Measurements from ENCODE around the gene DLL4.

Gene DLL4

DNA sequence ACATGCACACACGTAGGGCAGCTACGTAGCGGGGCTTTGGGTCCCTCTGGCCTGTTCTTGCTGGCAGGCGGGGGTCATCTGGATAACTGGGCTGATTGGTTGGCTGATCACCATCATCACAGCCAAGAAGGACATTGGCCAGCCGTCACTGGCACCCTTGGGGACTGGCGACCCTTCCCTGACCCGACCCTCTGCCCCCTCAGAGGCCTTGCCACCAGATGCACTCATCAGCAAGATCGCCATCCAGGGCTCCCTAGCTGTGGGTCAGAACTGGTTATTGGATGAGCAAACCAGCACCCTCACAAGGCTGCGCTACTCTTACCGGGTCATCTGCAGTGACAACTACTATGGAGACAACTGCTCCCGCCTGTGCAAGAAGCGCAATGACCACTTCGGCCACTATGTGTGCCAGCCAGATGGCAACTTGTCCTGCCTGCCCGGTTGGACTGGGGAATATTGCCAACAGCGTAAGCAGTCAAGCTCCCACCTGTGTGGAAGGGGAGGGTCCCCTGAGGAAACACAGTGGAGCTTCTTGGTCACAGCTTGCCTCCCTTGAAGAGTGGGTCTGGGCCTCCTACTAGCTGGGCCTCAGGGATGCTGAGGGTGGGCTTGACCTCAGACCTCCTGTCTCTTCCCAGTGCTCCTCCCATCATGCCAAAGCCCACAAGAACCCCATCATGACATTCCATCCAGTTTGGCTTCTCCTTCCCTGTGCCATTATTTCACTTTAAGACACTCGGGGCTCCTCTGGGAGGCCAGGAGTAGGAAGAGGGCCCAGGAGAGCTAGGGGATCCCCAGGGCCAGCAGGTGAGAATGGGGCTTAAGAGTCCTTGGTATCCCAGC is 2.4 kb downstream of the DLL4 start:
- TF ChIP-seq REST (IDR thresholded peaks at IDR 0.05; ENCODE audit: insufficient read depth in 1 of 2, low read depth in 2 of 2, low read length in 2 of 2) (no peak), SIN3A (IDR thresholded peaks at IDR 0.05; ENCODE audit: borderline replicate concordance, insufficient read depth, low read length) (no peak), TAF1 (IDR thresholded peaks at IDR 0.05; ENCODE audit: borderline replicate concordance, insufficient read depth, low read length) (no peak), POLR2AphosphoS5 (IDR thresholded peaks at IDR 0.05; ENCODE audit: low read depth, low read length) (no peak), FOXP2 (optimal IDR thresholded peaks at IDR 0.05; ENCODE audit: borderline replicate concordance, extremely low read depth, extremely low read length, insufficient read depth) (no peak)

- no peak for TF ChIP-seq SIN3A (IDR thresholded peaks at IDR 0.05; ENCODE audit: borderline replicate concordance, insufficient read depth, low read length)
- TF ChIP-seq FOXP2 (optimal IDR thresholded peaks at IDR 0.05; ENCODE audit: borderline replicate concordance, extremely low read depth, extremely low read length, insufficient read depth): no peak
- TF ChIP-seq POLR2AphosphoS5 (IDR thresholded peaks at IDR 0.05; ENCODE audit: low read depth, low read length): no peak
- no peak for TF ChIP-seq REST (IDR thresholded peaks at IDR 0.05; ENCODE audit: insufficient read depth in 1 of 2, low read depth in 2 of 2, low read length in 2 of 2)
- TF ChIP-seq TAF1 (IDR thresholded peaks at IDR 0.05; ENCODE audit: borderline replicate concordance, insufficient read depth, low read length): no peak
Measured at GRCh38 chr15:40932156-40932555, 3.0 kb downstream of the DLL4 start.

DNA sequence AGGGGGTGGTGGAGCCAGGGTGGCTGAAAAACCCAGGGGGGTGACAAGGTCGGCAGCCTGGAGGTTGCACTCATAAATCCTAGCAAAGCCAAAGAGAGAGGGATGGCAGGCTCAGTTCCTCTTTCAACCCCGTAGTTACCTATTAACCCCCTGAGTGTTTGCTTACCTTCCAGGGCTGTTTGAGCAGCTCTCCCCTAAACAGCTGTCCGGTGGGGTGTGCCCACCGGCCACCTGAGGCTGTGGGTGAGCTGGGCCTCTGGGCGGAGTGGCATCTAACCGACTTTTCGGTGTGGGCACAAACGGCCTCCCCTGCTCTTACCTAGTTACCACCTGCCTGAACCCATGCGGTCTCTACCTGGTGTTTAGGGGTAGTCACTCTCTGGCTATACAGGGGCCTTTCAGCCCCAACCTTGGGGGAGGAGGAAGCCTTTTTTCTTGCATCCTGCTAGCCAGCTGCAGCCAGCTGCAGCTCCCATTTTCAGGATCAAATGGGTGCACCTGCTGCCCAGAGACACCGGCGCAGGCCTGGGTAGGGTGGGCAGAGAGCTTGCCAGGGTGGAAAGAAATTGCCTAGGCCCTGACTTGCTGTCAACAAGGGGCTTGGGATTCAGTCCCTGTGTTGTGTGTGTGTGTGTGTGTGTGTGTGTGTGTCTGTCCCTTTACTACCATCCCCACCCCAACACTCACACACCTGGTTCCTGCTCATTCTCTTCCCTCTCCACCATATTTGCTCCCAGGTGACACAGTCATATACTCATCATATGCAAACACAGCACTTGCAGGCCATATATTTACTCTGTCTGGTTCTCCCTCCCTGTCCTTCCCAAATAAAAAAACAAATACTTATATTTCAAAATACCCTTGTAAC is 3.7 kb downstream of the DLL4 start:
- TF ChIP-seq FOXP2 (optimal IDR thresholded peaks at IDR 0.05; ENCODE audit: borderline replicate concordance, extremely low read depth, extremely low read length, insufficient read depth): no peak
- no peak for TF ChIP-seq REST (IDR thresholded peaks at IDR 0.05; ENCODE audit: insufficient read depth in 1 of 2, low read depth in 2 of 2, low read length in 2 of 2)
- no peak for TF ChIP-seq TAF1 (IDR thresholded peaks at IDR 0.05; ENCODE audit: borderline replicate concordance, insufficient read depth, low read length)
- no peak for TF ChIP-seq SIN3A (IDR thresholded peaks at IDR 0.05; ENCODE audit: borderline replicate concordance, insufficient read depth, low read length)
- TF ChIP-seq POLR2AphosphoS5 (IDR thresholded peaks at IDR 0.05; ENCODE audit: low read depth, low read length): no peak

DNA sequence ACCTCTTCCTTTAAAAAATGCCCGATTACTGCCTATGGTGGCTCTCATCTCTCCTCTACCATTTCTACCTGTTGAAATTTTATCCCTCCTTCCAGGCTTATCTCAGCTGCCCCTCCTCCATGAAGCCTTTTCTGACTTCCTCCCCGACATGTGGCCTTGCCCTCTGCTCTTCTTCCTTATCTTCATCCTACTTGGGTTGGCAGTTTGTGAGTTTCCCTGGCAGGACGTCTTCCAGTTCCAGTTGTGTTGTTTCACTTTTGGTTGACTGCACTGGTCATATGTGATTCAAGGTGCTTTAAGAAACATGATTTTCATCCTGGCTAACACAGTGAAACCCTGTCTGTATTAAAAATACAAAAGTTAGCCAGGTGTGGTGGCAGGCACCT is 4.4 kb downstream of the DLL4 start:
- TF ChIP-seq TAF1 (IDR thresholded peaks at IDR 0.05; ENCODE audit: borderline replicate concordance, insufficient read depth, low read length) (no peak), REST (IDR thresholded peaks at IDR 0.05; ENCODE audit: insufficient read depth in 1 of 2, low read depth in 2 of 2, low read length in 2 of 2) (no peak), POLR2AphosphoS5 (IDR thresholded peaks at IDR 0.05; ENCODE audit: low read depth, low read length) (no peak), FOXP2 (optimal IDR thresholded peaks at IDR 0.05; ENCODE audit: borderline replicate concordance, extremely low read depth, extremely low read length, insufficient read depth) (no peak), SIN3A (IDR thresholded peaks at IDR 0.05; ENCODE audit: borderline replicate concordance, insufficient read depth, low read length) (no peak)
